GM06990 (cell line): ENCODE data around the gene GDPD3.

ENCODE experiments used
- DNase-seq: peaks from one replicate; pipeline ENCODE4 v3.0.0-alpha.2; 2011; ENCODE audit not compliant: insufficient read length; ENCODE audit errors: extremely low read depth
- H3K27me3 ChIP-seq: replicated peaks from 2 replicates; pipeline ENCODE4 v1.6.0; 2011; ENCODE audit warnings: low read length; ENCODE audit not compliant: control insufficient read depth, insufficient read depth
- H3K36me3 ChIP-seq: 2 replicates; pipeline ENCODE4 v1.5.1; 2011; ENCODE audit warnings: low read length; ENCODE audit not compliant: control insufficient read depth, insufficient read depth
- H3K4me3 ChIP-seq: replicated peaks from 2 replicates; pipeline ENCODE4 v1.5.1; 2011; ENCODE audit warnings: low read depth, mild to moderate bottlenecking, control low read depth, low read length
- TF ChIP-seq, protein P1 (sequence below): IDR thresholded peaks from 2 replicates; pipeline ENCODE4 v1.5.1; 2011; ENCODE audit warnings: low read length, control low read depth, mild to moderate bottlenecking, inconsistent platforms; ENCODE audit not compliant: insufficient read depth, poor library complexity, severe bottlenecking

The GDPD3 gene

GRCh38 chr16:30113031-30113710, at the start of gene GDPD3:
GDPD3 (minus strand) TSS chr16:30113537; CDS start chr16:30113478, 59 bp downstream.
- DNase-seq: peak; percentile 31
- TF ChIP-seq, protein P1, sequence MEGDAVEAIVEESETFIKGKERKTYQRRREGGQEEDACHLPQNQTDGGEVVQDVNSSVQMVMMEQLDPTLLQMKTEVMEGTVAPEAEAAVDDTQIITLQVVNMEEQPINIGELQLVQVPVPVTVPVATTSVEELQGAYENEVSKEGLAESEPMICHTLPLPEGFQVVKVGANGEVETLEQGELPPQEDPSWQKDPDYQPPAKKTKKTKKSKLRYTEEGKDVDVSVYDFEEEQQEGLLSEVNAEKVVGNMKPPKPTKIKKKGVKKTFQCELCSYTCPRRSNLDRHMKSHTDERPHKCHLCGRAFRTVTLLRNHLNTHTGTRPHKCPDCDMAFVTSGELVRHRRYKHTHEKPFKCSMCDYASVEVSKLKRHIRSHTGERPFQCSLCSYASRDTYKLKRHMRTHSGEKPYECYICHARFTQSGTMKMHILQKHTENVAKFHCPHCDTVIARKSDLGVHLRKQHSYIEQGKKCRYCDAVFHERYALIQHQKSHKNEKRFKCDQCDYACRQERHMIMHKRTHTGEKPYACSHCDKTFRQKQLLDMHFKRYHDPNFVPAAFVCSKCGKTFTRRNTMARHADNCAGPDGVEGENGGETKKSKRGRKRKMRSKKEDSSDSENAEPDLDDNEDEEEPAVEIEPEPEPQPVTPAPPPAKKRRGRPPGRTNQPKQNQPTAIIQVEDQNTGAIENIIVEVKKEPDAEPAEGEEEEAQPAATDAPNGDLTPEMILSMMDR: no peak
- Histone ChIP-seq H3K4me3 (no peak within 1 kb of the TSS), H3K27me3 (no peaks in the 10 kb centered on the region), H3K36me3 (peaks cover 2% of the 10 kb centered on the region)

DNA sequence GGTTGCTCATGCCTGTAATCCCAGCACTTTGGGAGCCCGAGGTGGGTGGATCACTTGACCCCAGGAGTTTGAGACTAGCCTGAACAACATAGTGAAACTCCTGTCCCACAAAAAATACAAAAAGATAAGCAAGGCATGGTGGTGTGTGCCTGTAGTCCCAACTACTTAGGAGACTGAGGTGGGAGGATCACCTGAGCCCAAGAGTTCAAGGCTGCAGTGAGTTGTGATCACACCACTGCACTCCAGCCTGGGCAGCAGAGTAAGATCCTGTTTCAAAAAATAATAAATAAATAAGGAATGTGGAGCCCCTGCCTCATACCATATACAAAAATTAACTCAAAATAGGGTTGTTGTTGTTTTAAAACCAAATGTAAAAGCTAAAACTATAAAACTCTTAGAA, 43.9 kb upstream of the GDPD3 start:
- DNase-seq: no peak
- H3K36me3 ChIP-seq: no peaks in the 10 kb centered on the region
- TF ChIP-seq, protein P1: no peak
- no peak overlapping the region for H3K4me3 ChIP-seq
- no peaks in the 10 kb centered on the region for H3K27me3 ChIP-seq

DNA sequence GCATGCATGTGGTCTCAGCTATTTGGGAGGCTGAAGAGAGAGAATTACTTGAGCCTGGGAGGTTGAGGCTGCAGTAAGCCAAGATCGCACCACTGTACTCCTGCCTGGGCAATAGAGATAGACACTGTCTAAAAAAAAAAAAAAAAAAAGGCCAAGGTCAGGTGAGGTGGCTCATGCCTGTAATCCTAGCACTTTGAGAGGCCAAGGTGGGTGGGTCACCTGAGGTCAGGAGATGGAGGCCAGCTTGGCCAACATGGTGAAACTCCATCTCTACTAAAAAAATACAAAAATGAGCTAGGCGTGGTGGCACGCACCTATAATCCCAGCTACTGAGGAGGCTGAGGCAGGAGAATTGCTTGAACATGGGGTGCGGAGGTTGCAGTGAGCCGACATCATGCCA, 41.9 kb upstream of the GDPD3 start:
- H3K4me3 ChIP-seq: no peak overlapping the region
- TF ChIP-seq, protein P1: no peak

GRCh38 chr16:30152517-30152916, 39.2 kb upstream of the GDPD3 start:
- Histone ChIP-seq H3K36me3 (no peaks in the 10 kb centered on the region), H3K27me3 (no peaks in the 10 kb centered on the region), H3K4me3 (no peak overlapping the region)
- no peak for DNase-seq
- TF ChIP-seq, protein P1: no peak

More for the DNA sequence above, 41.9 kb upstream of the GDPD3 start:
- DNase-seq: no peak
- Histone ChIP-seq H3K36me3 (no peaks in the 10 kb centered on the region), H3K27me3 (no peaks in the 10 kb centered on the region)

GRCh38 chr16:30151091-30151490, 37.8 kb upstream of the GDPD3 start:
- Histone ChIP-seq H3K36me3 (no peaks in the 10 kb centered on the region), H3K4me3 (no peak overlapping the region), H3K27me3 (no peaks in the 10 kb centered on the region)
- no peak for DNase-seq
- TF ChIP-seq, protein P1: no peak
